ENCODE measurements around the gene WAC. TPM values are rescaled to one million over a fixed set of nuclear protein-coding genes. Genes with fewer than 3 reads are reported as not detected.

The WAC gene
- polyA plus RNA-seq, 1 of the 3 experiments (the other 2 are of a cell fraction) = 31.1 TPM

DNA sequence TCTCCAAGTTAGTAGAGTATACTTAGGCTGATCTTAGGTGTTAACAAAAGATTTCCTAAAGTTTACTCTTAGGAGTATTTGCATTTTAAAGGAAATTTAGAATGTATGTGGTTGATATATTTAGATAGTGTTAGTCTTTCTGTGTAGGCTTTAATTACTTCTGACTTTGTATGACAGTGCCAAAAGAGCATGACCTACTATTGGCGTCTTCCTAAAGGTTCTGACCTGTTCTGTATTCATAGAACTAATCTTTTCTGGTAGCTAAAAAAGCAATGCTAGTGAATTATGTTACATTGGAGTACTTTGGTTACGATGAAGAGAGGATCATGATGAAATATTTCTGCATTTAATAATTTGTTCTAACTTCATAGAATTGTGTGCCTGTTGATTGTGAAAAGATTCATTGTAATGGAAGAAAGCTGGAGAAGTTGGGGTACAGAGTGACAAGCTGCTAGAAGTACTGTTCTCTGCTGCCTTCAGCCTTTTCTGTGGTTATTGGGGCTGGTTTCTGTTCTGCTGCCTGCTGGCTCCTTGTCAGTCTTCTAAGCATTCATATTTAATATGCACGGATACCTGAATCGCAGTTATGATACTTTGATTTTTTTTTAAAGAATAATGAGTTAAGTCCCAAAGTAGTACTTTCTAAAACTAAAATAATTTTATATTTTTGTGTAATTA, 13.2 kb downstream of the WAC start:
- peaks cover 3 to 13% of the 10 kb centered on the region in 2 experiments; a peak in 3 of 4 replicates for H3K4me1 ChIP-seq (ENCODE audit: control insufficient read depth in 1 of 2, insufficient read depth in 2 of 2, low read depth in 1 of 2, low read length in 1 of 2)
- no peak overlapping the region for H3K4me3 ChIP-seq (ENCODE audit: low read depth in 2 of 2, low read length in 1 of 2)
- ChIA-PET POLR2A (interaction anchor here (1.4 kb wide), 1 partner anchor 13 kb away, joined by 4 read pairs; the partner anchor contains the start of gene WAC), CTCF (interaction anchor here (0.6 kb wide), 1 partner anchor 10 kb away, joined by 3 read pairs; no protein-coding TSS in a partner anchor)
- H3K27ac ChIP-seq (ENCODE audit: low read depth in 2 of 2, low read length in 1 of 2) = no peak overlapping the region
- no peak for DNase-seq
- no peak overlapping the region for H3K4me2 ChIP-seq
- no peak overlapping the region for H2AFZ ChIP-seq (ENCODE audit: low read depth)
- TF ChIP-seq EP300 (IDR thresholded peaks at IDR 0.05; ENCODE audit: borderline replicate concordance in 1 of 2, low read depth in 1 of 2, low read length in 1 of 2) (no peak), TEAD4 (IDR thresholded peaks at IDR 0.05; ENCODE audit: borderline replicate concordance, insufficient read depth) (no peak)
- H4K20me1 ChIP-seq (ENCODE audit: insufficient read depth) = peaks cover 95% of the 10 kb centered on the region
- peaks cover 68 to 73% of the 10 kb centered on the region in 2 experiments for H3K36me3 ChIP-seq (replicated peaks in 1 of 2; ENCODE audit: control insufficient read depth in 1 of 2, insufficient read depth in 2 of 2, low read length in 1 of 2)
- peaks cover 6% of the 10 kb centered on the region for H3F3A ChIP-seq (replicated peaks; ENCODE audit: insufficient read depth)
- H3K9me3 ChIP-seq = no peaks in the 10 kb centered on the region
- H3K27me3 ChIP-seq (ENCODE audit: insufficient read depth) = no peaks in the 10 kb centered on the region
- H3K79me2 ChIP-seq (ENCODE audit: insufficient read depth) = peaks cover 100% of the 10 kb centered on the region
- H3K9ac ChIP-seq = no peak overlapping the region
- WGBS (ENCODE audit: low lambda C conversion rate) = 73% methylated on average over 4 of the region's 4 CpGs
- no peaks in the 10 kb centered on the region for H3K9me2 ChIP-seq

DNA sequence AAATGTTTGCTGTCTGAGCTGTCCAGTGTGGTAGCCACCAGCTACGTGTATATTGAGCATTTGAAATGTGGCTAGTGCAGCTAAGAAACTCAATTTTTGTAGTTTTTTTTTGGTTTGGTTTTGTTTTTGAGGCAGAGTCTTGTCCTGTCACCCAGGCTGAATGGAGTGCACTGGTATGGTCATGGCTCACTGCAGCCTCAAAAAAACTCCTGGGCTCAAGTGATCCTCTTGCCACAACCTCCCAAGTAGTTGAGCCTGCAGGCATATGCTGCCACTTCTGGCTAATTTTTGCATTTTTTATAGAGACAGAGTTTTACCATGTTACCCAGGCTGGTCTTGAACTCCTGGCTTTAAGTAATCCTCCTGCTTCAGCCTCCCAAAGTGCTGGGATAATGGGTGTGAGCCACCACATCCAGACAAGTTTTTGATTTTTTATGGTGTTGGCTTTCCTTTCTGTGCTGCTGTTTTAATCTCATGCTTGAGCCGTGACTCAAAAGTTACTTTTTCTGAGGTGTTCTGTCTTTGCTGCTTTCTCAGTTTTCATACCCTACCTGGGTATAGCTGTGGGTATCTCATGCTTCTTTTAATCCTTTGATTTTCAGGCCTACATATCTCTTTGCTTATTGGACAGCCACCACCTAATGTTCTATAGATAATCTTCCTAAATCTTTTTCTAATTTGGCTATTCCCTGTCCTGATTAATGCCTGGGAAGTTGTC, 16.0 kb downstream of the WAC start:
- Histone ChIP-seq H3K9me3 (no peaks in the 10 kb centered on the region), H3K9ac (no peak overlapping the region), H3K27me3 (ENCODE audit: insufficient read depth) (no peaks in the 10 kb centered on the region), H3F3A (replicated peaks; ENCODE audit: insufficient read depth) (peaks cover 16% of the 10 kb centered on the region), H3K9me2 (no peaks in the 10 kb centered on the region), H4K20me1 (ENCODE audit: insufficient read depth) (peaks cover 94% of the 10 kb centered on the region), H3K4me1 (ENCODE audit: control insufficient read depth in 1 of 2, insufficient read depth in 2 of 2, low read depth in 1 of 2, low read length in 1 of 2) (peaks cover 0 to 23% of the 10 kb centered on the region in 2 experiments; a peak in 3 of 4 replicates), H3K79me2 (ENCODE audit: insufficient read depth) (peaks cover 100% of the 10 kb centered on the region), H3K4me2 (no peak overlapping the region), H3K27ac (ENCODE audit: low read depth in 2 of 2, low read length in 1 of 2) (no peak overlapping the region), H2AFZ (ENCODE audit: low read depth) (no peak overlapping the region), H3K36me3 (replicated peaks in 1 of 2; ENCODE audit: control insufficient read depth in 1 of 2, insufficient read depth in 2 of 2, low read length in 1 of 2) (peaks cover 58 to 60% of the 10 kb centered on the region in 2 experiments), H3K4me3 (ENCODE audit: low read depth in 2 of 2, low read length in 1 of 2) (no peak overlapping the region)
- WGBS (ENCODE audit: low lambda C conversion rate) = 89% methylated on average over 2 of the region's 2 CpGs
- ChIA-PET CTCF (interaction anchor here (1.1 to 1.3 kb wide), 2 partner anchors 12 to 156 kb away, joined by 3 read pairs; no protein-coding TSS in a partner anchor), POLR2A (no interaction called here)
- DNase-seq = no peak
- TF ChIP-seq RCOR1 (IDR thresholded peaks at IDR 0.05; ENCODE audit: low read length) = no peak
- TF ChIP-seq JUND (IDR thresholded peaks at IDR 0.05) = no peak
- TF ChIP-seq, protein P1, sequence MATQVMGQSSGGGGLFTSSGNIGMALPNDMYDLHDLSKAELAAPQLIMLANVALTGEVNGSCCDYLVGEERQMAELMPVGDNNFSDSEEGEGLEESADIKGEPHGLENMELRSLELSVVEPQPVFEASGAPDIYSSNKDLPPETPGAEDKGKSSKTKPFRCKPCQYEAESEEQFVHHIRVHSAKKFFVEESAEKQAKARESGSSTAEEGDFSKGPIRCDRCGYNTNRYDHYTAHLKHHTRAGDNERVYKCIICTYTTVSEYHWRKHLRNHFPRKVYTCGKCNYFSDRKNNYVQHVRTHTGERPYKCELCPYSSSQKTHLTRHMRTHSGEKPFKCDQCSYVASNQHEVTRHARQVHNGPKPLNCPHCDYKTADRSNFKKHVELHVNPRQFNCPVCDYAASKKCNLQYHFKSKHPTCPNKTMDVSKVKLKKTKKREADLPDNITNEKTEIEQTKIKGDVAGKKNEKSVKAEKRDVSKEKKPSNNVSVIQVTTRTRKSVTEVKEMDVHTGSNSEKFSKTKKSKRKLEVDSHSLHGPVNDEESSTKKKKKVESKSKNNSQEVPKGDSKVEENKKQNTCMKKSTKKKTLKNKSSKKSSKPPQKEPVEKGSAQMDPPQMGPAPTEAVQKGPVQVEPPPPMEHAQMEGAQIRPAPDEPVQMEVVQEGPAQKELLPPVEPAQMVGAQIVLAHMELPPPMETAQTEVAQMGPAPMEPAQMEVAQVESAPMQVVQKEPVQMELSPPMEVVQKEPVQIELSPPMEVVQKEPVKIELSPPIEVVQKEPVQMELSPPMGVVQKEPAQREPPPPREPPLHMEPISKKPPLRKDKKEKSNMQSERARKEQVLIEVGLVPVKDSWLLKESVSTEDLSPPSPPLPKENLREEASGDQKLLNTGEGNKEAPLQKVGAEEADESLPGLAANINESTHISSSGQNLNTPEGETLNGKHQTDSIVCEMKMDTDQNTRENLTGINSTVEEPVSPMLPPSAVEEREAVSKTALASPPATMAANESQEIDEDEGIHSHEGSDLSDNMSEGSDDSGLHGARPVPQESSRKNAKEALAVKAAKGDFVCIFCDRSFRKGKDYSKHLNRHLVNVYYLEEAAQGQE (IDR thresholded peaks at IDR 0.05; ENCODE audit: low read depth, low read length) = no peak
- TF ChIP-seq, protein P2, sequence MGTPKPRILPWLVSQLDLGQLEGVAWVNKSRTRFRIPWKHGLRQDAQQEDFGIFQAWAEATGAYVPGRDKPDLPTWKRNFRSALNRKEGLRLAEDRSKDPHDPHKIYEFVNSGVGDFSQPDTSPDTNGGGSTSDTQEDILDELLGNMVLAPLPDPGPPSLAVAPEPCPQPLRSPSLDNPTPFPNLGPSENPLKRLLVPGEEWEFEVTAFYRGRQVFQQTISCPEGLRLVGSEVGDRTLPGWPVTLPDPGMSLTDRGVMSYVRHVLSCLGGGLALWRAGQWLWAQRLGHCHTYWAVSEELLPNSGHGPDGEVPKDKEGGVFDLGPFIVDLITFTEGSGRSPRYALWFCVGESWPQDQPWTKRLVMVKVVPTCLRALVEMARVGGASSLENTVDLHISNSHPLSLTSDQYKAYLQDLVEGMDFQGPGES (IDR thresholded peaks at IDR 0.05; ENCODE audit: low read depth, low read length) = no peak
- TF ChIP-seq, protein P3, sequence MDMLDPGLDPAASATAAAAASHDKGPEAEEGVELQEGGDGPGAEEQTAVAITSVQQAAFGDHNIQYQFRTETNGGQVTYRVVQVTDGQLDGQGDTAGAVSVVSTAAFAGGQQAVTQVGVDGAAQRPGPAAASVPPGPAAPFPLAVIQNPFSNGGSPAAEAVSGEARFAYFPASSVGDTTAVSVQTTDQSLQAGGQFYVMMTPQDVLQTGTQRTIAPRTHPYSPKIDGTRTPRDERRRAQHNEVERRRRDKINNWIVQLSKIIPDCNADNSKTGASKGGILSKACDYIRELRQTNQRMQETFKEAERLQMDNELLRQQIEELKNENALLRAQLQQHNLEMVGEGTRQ (IDR thresholded peaks at IDR 0.05; ENCODE audit: borderline replicate concordance, low read depth, low read length) = no peak
- no peak for TF ChIP-seq YY1 (IDR thresholded peaks at IDR 0.05; ENCODE audit: low read depth)
- no peak for TF ChIP-seq NFIC (IDR thresholded peaks at IDR 0.05; ENCODE audit: borderline replicate concordance)
- no peak for TF ChIP-seq GABPA (IDR thresholded peaks at IDR 0.05; ENCODE audit: low read depth)
- TF ChIP-seq, protein P4, sequence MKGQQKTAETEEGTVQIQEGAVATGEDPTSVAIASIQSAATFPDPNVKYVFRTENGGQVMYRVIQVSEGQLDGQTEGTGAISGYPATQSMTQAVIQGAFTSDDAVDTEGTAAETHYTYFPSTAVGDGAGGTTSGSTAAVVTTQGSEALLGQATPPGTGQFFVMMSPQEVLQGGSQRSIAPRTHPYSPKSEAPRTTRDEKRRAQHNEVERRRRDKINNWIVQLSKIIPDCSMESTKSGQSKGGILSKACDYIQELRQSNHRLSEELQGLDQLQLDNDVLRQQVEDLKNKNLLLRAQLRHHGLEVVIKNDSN (IDR thresholded peaks at IDR 0.05; ENCODE audit: borderline replicate concordance, low read depth) = no peak
- TF ChIP-seq EZH2phosphoT487 (IDR thresholded peaks at IDR 0.05; ENCODE audit: borderline replicate concordance, low read depth) = no peak
- TF ChIP-seq CHD2 (IDR thresholded peaks at IDR 0.05; ENCODE audit: low read length, partially characterized antibody) = no peak
- TF ChIP-seq, protein P5, sequence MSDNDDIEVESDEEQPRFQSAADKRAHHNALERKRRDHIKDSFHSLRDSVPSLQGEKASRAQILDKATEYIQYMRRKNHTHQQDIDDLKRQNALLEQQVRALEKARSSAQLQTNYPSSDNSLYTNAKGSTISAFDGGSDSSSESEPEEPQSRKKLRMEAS (IDR thresholded peaks at IDR 0.05; ENCODE audit: low read depth) = no peak
- TF ChIP-seq SMC3 (IDR thresholded peaks at IDR 0.05; ENCODE audit: low read depth, low read length) = no peak
- TF ChIP-seq TAF1 (IDR thresholded peaks at IDR 0.05; ENCODE audit: borderline replicate concordance, low read depth, low read length) = no peak
- TF ChIP-seq GATA2 (CRISPR knock-in tag; IDR thresholded peaks at IDR 0.05) = no peak

All from SK-N-SH (cell line).